B cell (primary cell): ENCODE measurements around the gene SGIP1.
A peak's percentile ranks its signal among the peaks of the same experiment; 100 is the strongest.

Experiments
- EZH2 ChIP-seq: IDR thresholded peaks from 2 replicates; pipeline ENCODE4 v1.6.1; 2012; ENCODE audit warnings: borderline replicate concordance, low read depth, mild to moderate bottlenecking, moderate library complexity, low read length; ENCODE audit not compliant: insufficient read depth, poor library complexity, severe bottlenecking
- TF ChIP-seq, protein P1 (sequence below): fragments of 200-600 bp; IDR thresholded peaks from one replicate; pipeline ENCODE4 v1.8.0; 2022; ENCODE audit warnings: antibody characterized with exemption, mild to moderate bottlenecking

DNA sequence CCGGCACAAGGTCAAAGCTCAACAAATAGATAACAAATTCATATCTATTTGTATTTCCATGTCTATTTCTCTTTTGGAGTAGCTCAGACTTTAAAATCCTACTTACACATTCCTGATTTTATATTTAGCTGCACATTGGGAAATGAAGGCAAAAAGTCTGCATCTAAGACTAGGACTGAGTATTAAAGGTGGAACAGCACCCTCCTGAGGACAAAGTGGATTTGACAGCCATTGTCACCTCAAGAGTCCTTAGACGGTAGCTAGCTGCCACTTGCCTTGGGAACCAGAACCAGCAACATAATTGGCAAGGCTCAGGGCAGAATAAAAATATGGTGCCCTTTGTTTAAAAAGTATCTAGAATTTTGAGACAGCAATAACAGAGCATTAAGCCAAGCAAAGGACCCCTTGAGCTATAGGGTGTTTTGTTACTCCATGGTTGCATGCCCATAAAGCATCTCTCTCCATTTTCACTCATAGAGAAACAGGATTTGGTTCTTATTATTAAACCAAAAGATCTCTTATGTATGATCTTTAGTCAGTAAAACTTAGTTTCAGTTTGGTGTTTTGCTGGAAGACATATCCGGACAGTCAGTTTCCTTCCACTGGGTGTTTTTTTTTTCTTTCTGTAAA, 30.0 kb upstream of the SGIP1 start:
- TF ChIP-seq, protein P1, sequence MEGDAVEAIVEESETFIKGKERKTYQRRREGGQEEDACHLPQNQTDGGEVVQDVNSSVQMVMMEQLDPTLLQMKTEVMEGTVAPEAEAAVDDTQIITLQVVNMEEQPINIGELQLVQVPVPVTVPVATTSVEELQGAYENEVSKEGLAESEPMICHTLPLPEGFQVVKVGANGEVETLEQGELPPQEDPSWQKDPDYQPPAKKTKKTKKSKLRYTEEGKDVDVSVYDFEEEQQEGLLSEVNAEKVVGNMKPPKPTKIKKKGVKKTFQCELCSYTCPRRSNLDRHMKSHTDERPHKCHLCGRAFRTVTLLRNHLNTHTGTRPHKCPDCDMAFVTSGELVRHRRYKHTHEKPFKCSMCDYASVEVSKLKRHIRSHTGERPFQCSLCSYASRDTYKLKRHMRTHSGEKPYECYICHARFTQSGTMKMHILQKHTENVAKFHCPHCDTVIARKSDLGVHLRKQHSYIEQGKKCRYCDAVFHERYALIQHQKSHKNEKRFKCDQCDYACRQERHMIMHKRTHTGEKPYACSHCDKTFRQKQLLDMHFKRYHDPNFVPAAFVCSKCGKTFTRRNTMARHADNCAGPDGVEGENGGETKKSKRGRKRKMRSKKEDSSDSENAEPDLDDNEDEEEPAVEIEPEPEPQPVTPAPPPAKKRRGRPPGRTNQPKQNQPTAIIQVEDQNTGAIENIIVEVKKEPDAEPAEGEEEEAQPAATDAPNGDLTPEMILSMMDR = peak; percentile 72
- no peak for TF ChIP-seq EZH2
